H1 (cell line): ENCODE data around the gene RABGAP1. TPM values are rescaled to one million over a fixed set of nuclear protein-coding genes. Genes with fewer than 3 reads are reported as not detected.

ENCODE experiments used
- CTCF ChIA-PET: fragments of 300-600 bp; sonication (Branson Sonifier 250); formaldehyde crosslinking; loops from one replicate; lab custom pipeline; 2021; ENCODE audit not compliant: partially characterized antibody; lab: Charles Lee
- POLR2A ChIA-PET: fragments of 300-600 bp; sonication (Branson Sonifier 250); formaldehyde crosslinking; loops from one replicate; lab custom pipeline; 2021; ENCODE audit warnings: inconsistent platforms; ENCODE audit not compliant: partially characterized antibody; lab: Charles Lee
- DNase-seq, 2 experiments: peaks; one replicate each; pipeline versions ENCODE4 v3.0.0 to v3.0.0-alpha.2; 2010 to 2022; ENCODE audit warnings: low spot score in 2 of 2, low read depth in 1 of 2, mixed read lengths in 1 of 2
- FAIRE-seq: peaks from 2 replicates; lab custom pipeline; 2011; peaks lifted over from hg19 to GRCh38; lab: Jason Lieb, UNC
- H2AFZ ChIP-seq: 2 replicates; pipeline ENCODE4 v1.8.1; 2012; ENCODE audit warnings: low read length, inconsistent platforms
- H2AK5ac ChIP-seq: 2 replicates; pipeline ENCODE4 v1.6.1; 2013; ENCODE audit warnings: low read depth, low read length
- H2BK120ac ChIP-seq: replicated peaks from 2 replicates; pipeline ENCODE3; 2013; ENCODE audit warnings: low read depth, low read length, inconsistent platforms
- H2BK12ac ChIP-seq: 2 replicates; pipeline ENCODE4 v1.6.1; 2013; ENCODE audit warnings: low read depth, low read length
- H2BK15ac ChIP-seq: 2 replicates; pipeline ENCODE4 v1.6.1; 2013; ENCODE audit warnings: low read length
- H2BK20ac ChIP-seq: 2 replicates; pipeline ENCODE4 v1.6.1; 2013; ENCODE audit warnings: low read length
- H2BK5ac ChIP-seq: 2 replicates; pipeline ENCODE4 v1.6.1; 2013; ENCODE audit warnings: low read depth, low read length
- H3K14ac ChIP-seq: 2 replicates; pipeline ENCODE4 v1.6.1; 2013; ENCODE audit warnings: inconsistent platforms; ENCODE audit not compliant: insufficient read length
- H3K18ac ChIP-seq: 2 replicates; pipeline ENCODE4 v1.6.1; 2013; ENCODE audit warnings: low read length; ENCODE audit errors: extremely low read depth
- H3K23ac ChIP-seq: 2 replicates; pipeline ENCODE4 v1.6.1; 2013; ENCODE audit warnings: inconsistent platforms; ENCODE audit not compliant: insufficient read length
- H3K23me2 ChIP-seq: 2 replicates; pipeline ENCODE4 v1.6.1; 2013; ENCODE audit warnings: low read depth, low read length
- H3K27ac ChIP-seq: 2 replicates; pipeline ENCODE4 v1.6.1; 2011; ENCODE audit warnings: low read depth, low read length, inconsistent platforms
- H3K27me3 ChIP-seq, 4 experiments: replicated peaks in 1 of 4; 1 replicate in 1 of 4; 2 replicates in 3 of 4; pipeline versions ENCODE4 v1.6.1 to v1.8.1; 2011 to 2013; ENCODE audit warnings: low read length in 3 of 4, mild to moderate bottlenecking in 3 of 4, inconsistent platforms in 2 of 4, mixed read lengths in 2 of 4, moderate library complexity in 1 of 4; ENCODE audit not compliant: control insufficient read depth in 3 of 4, insufficient read depth in 3 of 4; ENCODE audit errors: extremely low read depth in 1 of 4
- H3K36me3 ChIP-seq, 4 experiments: 2 replicates each; pipeline versions ENCODE4 v1.6.1 to v1.8.1; 2011 to 2013; ENCODE audit warnings: mild to moderate bottlenecking in 4 of 4, low read length in 3 of 4, moderate library complexity in 2 of 4, control low read depth in 1 of 4, inconsistent platforms in 1 of 4; ENCODE audit not compliant: insufficient read depth in 4 of 4, control insufficient read depth in 2 of 4
- H3K4ac ChIP-seq: replicated peaks from 2 replicates; pipeline ENCODE3; 2013; ENCODE audit warnings: low read length, low read depth, mixed read lengths, inconsistent platforms; ENCODE audit not compliant: insufficient read length
- H3K4me1 ChIP-seq, 4 experiments: replicated peaks in 1 of 4; 1 replicate in 1 of 4; 2 replicates in 3 of 4; pipeline versions ENCODE4 v1.6.1 to v1.8.1; 2011 to 2013; ENCODE audit warnings: low read length in 3 of 4, inconsistent platforms in 2 of 4, mixed read lengths in 1 of 4; ENCODE audit not compliant: insufficient read depth in 4 of 4, control insufficient read depth in 3 of 4
- H3K4me2 ChIP-seq, 2 experiments: 2 replicates each; pipeline versions ENCODE4 v1.6.1 to v1.8.1; 2011 to 2013; ENCODE audit warnings: low read depth in 2 of 2, low read length in 2 of 2, control low read depth in 1 of 2, inconsistent platforms in 1 of 2, mild to moderate bottlenecking in 1 of 2; ENCODE audit not compliant: insufficient read depth in 1 of 2
- H3K4me3 ChIP-seq, 4 experiments: fragments of 200-600, 300-600 bp in 1 of 4; sonication (generic), shearing (Covaris generic), sonication (Bioruptor Twin) in 1 of 4; 2 replicates each; pipeline versions ENCODE4 v1.5.1 to v1.8.1; 2011 to 2016; ENCODE audit warnings: low read length in 4 of 4, low read depth in 3 of 4, control low read depth in 2 of 4, inconsistent platforms in 2 of 4, mild to moderate bottlenecking in 2 of 4, mixed read lengths in 1 of 4, moderate library complexity in 1 of 4; ENCODE audit not compliant: insufficient read depth in 2 of 4; ENCODE audit errors: extremely low read depth in 1 of 4
- H3K56ac ChIP-seq: replicated peaks from 2 replicates; pipeline ENCODE3; 2013; ENCODE audit warnings: low read depth, mild to moderate bottlenecking, mixed read lengths, low read length, inconsistent platforms; ENCODE audit not compliant: insufficient read length
- H3K79me1 ChIP-seq: 2 replicates; pipeline ENCODE4 v1.6.1; 2013; ENCODE audit warnings: low read depth, low read length, control low read depth
- H3K79me2 ChIP-seq, 2 experiments: 2 replicates each; pipeline versions ENCODE4 v1.6.1 to v1.8.1; 2012 to 2013; ENCODE audit warnings: low read length in 2 of 2, mild to moderate bottlenecking in 2 of 2, inconsistent platforms in 1 of 2; ENCODE audit not compliant: insufficient read depth in 2 of 2, control insufficient read depth in 1 of 2
- H3K9ac ChIP-seq, 4 experiments: replicated peaks in 1 of 4; 1 replicate in 1 of 4; 2 replicates in 3 of 4; pipeline versions ENCODE4 v1.6.1 to v1.8.1; 2011 to 2013; ENCODE audit warnings: low read depth in 3 of 4, low read length in 3 of 4, control low read depth in 2 of 4, mild to moderate bottlenecking in 2 of 4, moderate library complexity in 2 of 4, inconsistent platforms in 1 of 4; ENCODE audit errors: extremely low read depth in 1 of 4
- H3K9me3 ChIP-seq, 2 experiments: 2 replicates each; pipeline versions ENCODE4 v1.6.1 to v1.8.1; 2012 to 2013; ENCODE audit warnings: mild to moderate bottlenecking in 2 of 2, moderate library complexity in 2 of 2, control low read depth in 1 of 2, inconsistent platforms in 1 of 2, low read depth in 1 of 2, low read length in 1 of 2, mixed read lengths in 1 of 2; ENCODE audit not compliant: insufficient read depth in 2 of 2
- H4K20me1 ChIP-seq, 2 experiments: replicated peaks in 1 of 2; 2 replicates each; pipeline versions ENCODE3 to v1.8.1; 2011 to 2013; ENCODE audit warnings: inconsistent platforms in 2 of 2, low read length in 2 of 2, mild to moderate bottlenecking in 1 of 2; ENCODE audit not compliant: insufficient read depth in 2 of 2, control insufficient read depth in 1 of 2
- H4K5ac ChIP-seq: 2 replicates; pipeline ENCODE4 v1.6.1; 2013; ENCODE audit warnings: low read length, low read depth, mixed read lengths, inconsistent platforms; ENCODE audit not compliant: insufficient read length
- H4K8ac ChIP-seq: 2 replicates; pipeline ENCODE4 v1.8.0; 2013; ENCODE audit warnings: mild to moderate bottlenecking, moderate library complexity, low read length, inconsistent platforms; ENCODE audit not compliant: insufficient read depth; ENCODE audit errors: extremely low read depth
- H4K91ac ChIP-seq: replicated peaks from 2 replicates; pipeline ENCODE3; 2013; ENCODE audit warnings: low read length, mixed read lengths, inconsistent platforms; ENCODE audit not compliant: insufficient read length
- CEBPB ChIP-seq: IDR thresholded peaks from 2 replicates; pipeline ENCODE4 v1.6.1; 2012; ENCODE audit warnings: low read depth, low read length
- CTBP2 ChIP-seq: IDR thresholded peaks from 2 replicates; pipeline ENCODE4 v1.7.0; 2011; ENCODE audit warnings: borderline replicate concordance, mild to moderate bottlenecking, moderate library complexity, mixed read lengths, low read length; ENCODE audit not compliant: insufficient read depth, insufficient read length
- GTF2F1 ChIP-seq: IDR thresholded peaks from 2 replicates; pipeline ENCODE4 v1.6.1; 2012; ENCODE audit warnings: low read depth, low read length, improper control_type of control experiment, borderline replicate concordance
- HDAC2 ChIP-seq, 2 experiments: fragments of 300-600 bp in 1 of 2; sonication (generic) in 1 of 2; IDR thresholded peaks; 2 replicates each; pipeline ENCODE4 v1.6.1; 2011 to 2012; ENCODE audit warnings: low read depth in 2 of 2, low read length in 2 of 2, mild to moderate bottlenecking in 2 of 2, moderate library complexity in 2 of 2, borderline replicate concordance in 1 of 2, inconsistent platforms in 1 of 2
- HDAC6 ChIP-seq: IDR thresholded peaks from one replicate; pipeline ENCODE4 v1.7.1; 2012; ENCODE audit warnings: low read depth, mild to moderate bottlenecking, inconsistent platforms, low read length, moderate library complexity
- RAD21 ChIP-seq, 2 experiments: IDR thresholded peaks in 1 of 2; conservative IDR thresholded peaks in 1 of 2; 2 replicates each; pipeline ENCODE4 v1.6.1; 2011; ENCODE audit warnings: low read depth in 2 of 2, low read length in 2 of 2, improper control_type of control experiment in 1 of 2, inconsistent platforms in 1 of 2, mild to moderate bottlenecking in 1 of 2, moderate library complexity in 1 of 2
- RFX5 ChIP-seq: IDR thresholded peaks from 2 replicates; pipeline ENCODE4 v1.6.1; 2011; ENCODE audit warnings: low read depth, low read length, improper control_type of control experiment, borderline replicate concordance
- RNF2 ChIP-seq: fragments of 200-900, 300-1000 bp; sonication (generic); IDR thresholded peaks from 2 replicates; pipeline ENCODE4 v1.7.1; 2016; ENCODE audit warnings: borderline replicate concordance, low read depth, mild to moderate bottlenecking, antibody characterized with exemption, low read length; ENCODE audit not compliant: poor library complexity, severe bottlenecking; ENCODE audit errors: missing control alignments
- TCF12 ChIP-seq: IDR thresholded peaks from 2 replicates; pipeline ENCODE4 v1.6.1; 2011; ENCODE audit warnings: low read depth, mild to moderate bottlenecking, low read length
- WGBS, 2 experiments: shearing (Covaris generic) in 1 of 2; methylation state at CpG; one replicate each; pipeline versions ENCODE4 v1.1.6 to v1.1.7; 2013 to 2015; ENCODE audit warnings: low lambda C conversion rate in 2 of 2, mixed read lengths in 2 of 2, inconsistent platforms in 1 of 2, low coverage in 1 of 2, missing lambda C conversion rate in 1 of 2; ENCODE audit not compliant: insufficient replicate concordance in 2 of 2, insufficient coverage in 1 of 2, insufficient read length in 1 of 2; ENCODE audit errors: extremely low coverage in 1 of 2, missing lambda C conversion rate in 1 of 2; 5-methylcytosine and 5-hydroxymethylcytosine counted together
- polyA plus RNA-seq, 7 experiments: library from polyadenylated mRNA; depleted of rRNA in 3 of 7; stranded (reverse) in 5 of 7; unstranded in 2 of 7; fragments of >200 nt in 5 of 7; fragments of 200-250 nt in 2 of 7; gene quantifications; 1 replicate in 5 of 7; 2 replicates in 1 of 7; 4 replicates in 1 of 7; pipeline versions ENCODE4 v1.2.1 to v1.2.3, GENCODE V29; 2011 to 2013; ENCODE audit warnings: missing spikeins in 2 of 7, mixed read lengths in 2 of 7
- total RNA-seq: library from RNA; stranded (reverse); fragmentation: NEBNext Ultra II Directional; extraction: Animal tissue kit (Norgen Biotek cat#: 25700); gene quantifications from 2 replicates; pipeline ENCODE4 v1.2.1, GENCODE V29; 2021
- TF ChIP-seq, protein P1 (sequence below), 3 experiments: IDR thresholded peaks; 1 replicate in 2 of 3; 2 replicates in 1 of 3; pipeline versions ENCODE4 v1.5.1 to v1.6.1; 2011; ENCODE audit warnings: low read length in 3 of 3, mild to moderate bottlenecking in 3 of 3, inconsistent platforms in 2 of 3, low read depth in 1 of 3, moderate library complexity in 1 of 3; ENCODE audit not compliant: insufficient read depth in 1 of 3; ENCODE audit errors: control extremely low read depth in 1 of 3

RABGAP1 gene
- total and polyA plus RNA-seq, 2 of the 8 experiments (the other 6 are each of a cell fraction or from before 2014, with no cell fraction given), result 15.7 to 38.3 TPM

- POLR2A ChIA-PET, result interaction anchor here (2.1 kb wide), 1 partner anchor 24 kb away, joined by 6 read pairs; the partner anchor contains the start of gene ZBTB6
- no peak overlapping the region for H3K4me2 ChIP-seq
- TF ChIP-seq RFX5 (no peak), RAD21 (IDR thresholded peaks at IDR 0.05 in 1 of 2, conservative IDR thresholded peaks at IDR 0.05 in 1 of 2; ENCODE audit: low read depth in 2 of 2, low read length in 2 of 2) (no peak), HDAC2 (IDR thresholded peaks at IDR 0.05; ENCODE audit: borderline replicate concordance in 1 of 2, low read depth in 2 of 2, low read length in 2 of 2) (no peak), HDAC6 (no peak), CTBP2 (no peak), CEBPB (no peak), GTF2F1 (no peak), RNF2 (no peak), TCF12 (no peak)
- TF ChIP-seq, protein P1, sequence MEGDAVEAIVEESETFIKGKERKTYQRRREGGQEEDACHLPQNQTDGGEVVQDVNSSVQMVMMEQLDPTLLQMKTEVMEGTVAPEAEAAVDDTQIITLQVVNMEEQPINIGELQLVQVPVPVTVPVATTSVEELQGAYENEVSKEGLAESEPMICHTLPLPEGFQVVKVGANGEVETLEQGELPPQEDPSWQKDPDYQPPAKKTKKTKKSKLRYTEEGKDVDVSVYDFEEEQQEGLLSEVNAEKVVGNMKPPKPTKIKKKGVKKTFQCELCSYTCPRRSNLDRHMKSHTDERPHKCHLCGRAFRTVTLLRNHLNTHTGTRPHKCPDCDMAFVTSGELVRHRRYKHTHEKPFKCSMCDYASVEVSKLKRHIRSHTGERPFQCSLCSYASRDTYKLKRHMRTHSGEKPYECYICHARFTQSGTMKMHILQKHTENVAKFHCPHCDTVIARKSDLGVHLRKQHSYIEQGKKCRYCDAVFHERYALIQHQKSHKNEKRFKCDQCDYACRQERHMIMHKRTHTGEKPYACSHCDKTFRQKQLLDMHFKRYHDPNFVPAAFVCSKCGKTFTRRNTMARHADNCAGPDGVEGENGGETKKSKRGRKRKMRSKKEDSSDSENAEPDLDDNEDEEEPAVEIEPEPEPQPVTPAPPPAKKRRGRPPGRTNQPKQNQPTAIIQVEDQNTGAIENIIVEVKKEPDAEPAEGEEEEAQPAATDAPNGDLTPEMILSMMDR (IDR thresholded peaks at IDR 0.05; ENCODE audit: control extremely low read depth in 1 of 3, insufficient read depth in 1 of 3, low read depth in 1 of 3, low read length in 3 of 3), result no peak
Measured at GRCh38 chr9:122936883-122937282, 3.9 kb upstream of the RABGAP1 start.

More at GRCh38 chr9:122936883-122937282, 3.9 kb upstream of the RABGAP1 start:
- Histone ChIP-seq H3K23me2 (peaks cover 7% of the 10 kb centered on the region), H3K79me2 (peaks cover 8 to 50% of the 10 kb centered on the region in 2 experiments), H3K27me3 (no peaks in the 10 kb centered on the region), H3K9ac (no peak overlapping the region), H4K91ac (no peak overlapping the region), H2AFZ (no peak overlapping the region), H3K14ac (no peak overlapping the region), H4K8ac (no peak overlapping the region), H3K56ac (no peak overlapping the region), H2BK20ac (no peak overlapping the region), H2BK12ac (no peak overlapping the region), H3K4me1 (peaks cover 0 to 3% (median 1%) of the 10 kb centered on the region in 4 experiments; a peak in 2 of 7 replicates), H2BK15ac (no peak overlapping the region), H3K36me3 (peaks cover 8 to 15% (median 9%) of the 10 kb centered on the region in 4 experiments; a peak in 7 of 8 replicates), H2AK5ac (no peak overlapping the region), H3K9me3 (no peaks in the 10 kb centered on the region), H3K4ac (no peak overlapping the region), H3K4me3 (no peak overlapping the region), H3K27ac (no peak overlapping the region), H2BK5ac (no peak overlapping the region), H3K23ac (no peak overlapping the region), H3K18ac (no peak overlapping the region), H3K79me1 (0 out of 2 replicates have a peak, but pooled peaks cover 3% of the 10 kb centered on the region), H4K5ac (no peak overlapping the region), H2BK120ac (no peak overlapping the region), H4K20me1 (peaks cover 4 to 6% of the 10 kb centered on the region in 2 experiments)
- CTCF ChIA-PET, result no interaction called here
- FAIRE-seq (no peak), DNase-seq (no peak)
- WGBS, 2 experiments, result 83% methylated on average over 1 of the region's 1 CpG; no CpG with 5 or more reads in 1 of the 2 experiments
